ENCODE measurements around the gene ZNF853.

DNA sequence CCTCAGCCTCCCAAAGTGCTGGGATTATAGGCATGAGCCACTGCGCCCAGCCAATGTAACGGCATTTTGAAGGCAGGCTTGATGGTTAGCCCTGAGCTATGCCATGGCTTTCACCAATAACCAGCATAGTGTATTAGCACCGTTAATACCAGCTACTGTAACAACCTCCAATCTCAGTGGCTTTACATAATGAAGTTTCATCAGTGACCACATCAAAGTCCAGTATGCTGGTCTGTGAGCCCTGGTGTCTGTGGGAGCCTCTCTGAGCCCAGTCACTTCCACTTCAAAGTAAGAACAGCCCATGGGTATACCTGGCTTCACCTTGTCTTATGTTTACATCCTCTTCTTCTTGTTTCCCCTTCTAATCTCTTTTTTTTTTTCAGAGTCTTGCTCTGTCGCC lies 49.8 kb upstream of the ZNF853 start:
- TF ChIP-seq, protein P1, sequence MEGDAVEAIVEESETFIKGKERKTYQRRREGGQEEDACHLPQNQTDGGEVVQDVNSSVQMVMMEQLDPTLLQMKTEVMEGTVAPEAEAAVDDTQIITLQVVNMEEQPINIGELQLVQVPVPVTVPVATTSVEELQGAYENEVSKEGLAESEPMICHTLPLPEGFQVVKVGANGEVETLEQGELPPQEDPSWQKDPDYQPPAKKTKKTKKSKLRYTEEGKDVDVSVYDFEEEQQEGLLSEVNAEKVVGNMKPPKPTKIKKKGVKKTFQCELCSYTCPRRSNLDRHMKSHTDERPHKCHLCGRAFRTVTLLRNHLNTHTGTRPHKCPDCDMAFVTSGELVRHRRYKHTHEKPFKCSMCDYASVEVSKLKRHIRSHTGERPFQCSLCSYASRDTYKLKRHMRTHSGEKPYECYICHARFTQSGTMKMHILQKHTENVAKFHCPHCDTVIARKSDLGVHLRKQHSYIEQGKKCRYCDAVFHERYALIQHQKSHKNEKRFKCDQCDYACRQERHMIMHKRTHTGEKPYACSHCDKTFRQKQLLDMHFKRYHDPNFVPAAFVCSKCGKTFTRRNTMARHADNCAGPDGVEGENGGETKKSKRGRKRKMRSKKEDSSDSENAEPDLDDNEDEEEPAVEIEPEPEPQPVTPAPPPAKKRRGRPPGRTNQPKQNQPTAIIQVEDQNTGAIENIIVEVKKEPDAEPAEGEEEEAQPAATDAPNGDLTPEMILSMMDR (IDR thresholded peaks at IDR 0.05), result no peak
- no peak for TF ChIP-seq POLR2A (IDR thresholded peaks at IDR 0.05)

Data from suprapubic skin (tissue), 3 donors.